ENCODE measurements around the gene STYX. TPM values are rescaled to one million over a fixed set of nuclear protein-coding genes. Genes with fewer than 3 reads are reported as not detected.

The STYX gene
- total RNA-seq, 1 experiment from 2014 or later: 16.3 TPM

GRCh38 chr14:52735921-52736489, 6.0 kb downstream of the STYX start:
- BruUV-seq (replicated peaks): no TSS peak
- ATAC-seq: no peak
- H3K27me3 ChIP-seq (ENCODE audit: insufficient read depth, low read length): no peaks in the 10 kb centered on the region
- intact Hi-C loops (cut with micrococcal nuclease): no loop called here
- no peak overlapping the region for H3K9ac ChIP-seq (ENCODE audit: low read length)
- no peak overlapping the region for H3K27ac ChIP-seq (ENCODE audit: low read depth, low read length)
- H3K4me2 ChIP-seq (ENCODE audit: low read length): no peak overlapping the region
- no peak overlapping the region for H2AFZ ChIP-seq (ENCODE audit: low read depth, low read length, poor library complexity, severe bottlenecking)
- CTCF ChIA-PET: no interaction called here
- H3K4me3 ChIP-seq (replicated peaks in 1 of 2; ENCODE audit: low read depth in 1 of 2, low read length in 2 of 2): no peak overlapping the region
- peaks cover 0 to 3% of the 10 kb centered on the region in 2 experiments; a peak in 1 of 4 replicates for H3K36me3 ChIP-seq (ENCODE audit: control insufficient read depth in 1 of 2, insufficient read depth in 2 of 2, low read length in 2 of 2)
- TF ChIP-seq ZFX (IDR thresholded peaks at IDR 0.05) (no peak), POLR2AphosphoS5 (IDR thresholded peaks at IDR 0.05; ENCODE audit: low read depth, low read length) (no peak), CBX3 (IDR thresholded peaks at IDR 0.05; ENCODE audit: low read depth) (no peak), EZH2phosphoT487 (IDR thresholded peaks at IDR 0.05; ENCODE audit: borderline replicate concordance) (no peak), POLR2A (IDR thresholded peaks at IDR 0.05; ENCODE audit: borderline replicate concordance, extremely low read depth, insufficient read depth, insufficient read length) (no peak), FOSL1 (IDR thresholded peaks at IDR 0.05; ENCODE audit: low read depth) (no peak), MAX (IDR thresholded peaks at IDR 0.05) (no peak), EZH2 (IDR thresholded peaks at IDR 0.05) (no peak), TCF7L2 (IDR thresholded peaks at IDR 0.05; ENCODE audit: borderline replicate concordance, extremely low read depth, insufficient read depth, insufficient read length) (no peak), JUND (IDR thresholded peaks at IDR 0.05) (no peak), RAD21 (IDR thresholded peaks at IDR 0.05; ENCODE audit: low read depth) (no peak), EGR1 (IDR thresholded peaks at IDR 0.05; ENCODE audit: low read depth) (no peak), SIN3A (IDR thresholded peaks at IDR 0.05; ENCODE audit: low read depth) (no peak), SP1 (IDR thresholded peaks at IDR 0.05; ENCODE audit: low read depth) (no peak), ZNF274 (IDR thresholded peaks at IDR 0.05; ENCODE audit: low read depth, low read length) (no peak), ATF3 (IDR thresholded peaks at IDR 0.05) (no peak), REST (IDR thresholded peaks at IDR 0.05; ENCODE audit: low read depth) (no peak), CTCF (IDR thresholded peaks at IDR 0.05 in 2 of 3, conservative IDR thresholded peaks at IDR 0.05 in 1 of 3; ENCODE audit: borderline replicate concordance in 1 of 3, insufficient read depth in 1 of 3, low read depth in 2 of 3, low read length in 2 of 3) (no peak)
- no peaks in the 10 kb centered on the region for H3K9me3 ChIP-seq (ENCODE audit: control insufficient read depth in 1 of 2, insufficient read depth in 1 of 2, low read depth in 1 of 2, low read length in 2 of 2)
- no peaks in the 10 kb centered on the region for H4K20me1 ChIP-seq (ENCODE audit: insufficient read depth)
- no peak for DNase-seq (ENCODE audit: low read depth, low spot score)
- H3K79me2 ChIP-seq (ENCODE audit: insufficient read depth, low read length): peaks cover 41% of the 10 kb centered on the region
- H3K4me1 ChIP-seq (ENCODE audit: control insufficient read depth in 1 of 2, insufficient read depth in 2 of 2, low read length in 2 of 2): peaks cover 0 to 5% of the 10 kb centered on the region in 2 experiments; a peak in 2 of 4 replicates
- RAD21 ChIA-PET (ENCODE audit: low non-redundant PET in 1 of 2, low total read pairs in 2 of 2, uncharacterized antibody in 2 of 2, unreplicated experiment in 2 of 2): no interaction called here
- no peaks in the 10 kb centered on the region for H3K9me2 ChIP-seq (ENCODE audit: insufficient read depth)
- POLR2A ChIA-PET: no interaction called here
